ENCODE data around the gene RAB11FIP4.

RAB11FIP4 gene

GRCh38 chr17:31388351-31388750, 3.1 kb upstream of the RAB11FIP4 start:
- DNase-seq (ENCODE audit: low read depth) = no peak
- H3K4me3 ChIP-seq (ENCODE audit: low read length) = no peak overlapping the region
- no peak for TF ChIP-seq CTCF (conservative IDR thresholded peaks at IDR 0.05; ENCODE audit: low read length)

GRCh38 chr17:31388770-31389656, 2.5 kb upstream of the RAB11FIP4 start:
- no peak for DNase-seq (ENCODE audit: low read depth)
- H3K4me3 ChIP-seq (ENCODE audit: low read length) = no peak overlapping the region

GRCh38 chr17:31389657-31390381, 1.7 kb upstream of the RAB11FIP4 start:
- TF ChIP-seq CTCF (conservative IDR thresholded peaks at IDR 0.05; ENCODE audit: low read length) = no peak
- no peak for DNase-seq (ENCODE audit: low read depth)
- no peak overlapping the region for H3K4me3 ChIP-seq (ENCODE audit: low read length)

More at GRCh38 chr17:31388770-31389656, 2.5 kb upstream of the RAB11FIP4 start:
- TF ChIP-seq CTCF (conservative IDR thresholded peaks at IDR 0.05; ENCODE audit: low read length) = peak; percentile 65

GRCh38 chr17:31390426-31390747, 1.1 kb upstream of the RAB11FIP4 start:
- DNase-seq (ENCODE audit: low read depth) = no peak
- TF ChIP-seq CTCF (conservative IDR thresholded peaks at IDR 0.05; ENCODE audit: low read length) = no peak
- no peak overlapping the region for H3K4me3 ChIP-seq (ENCODE audit: low read length)

- TF ChIP-seq CTCF (conservative IDR thresholded peaks at IDR 0.05; ENCODE audit: low read length) = no peak
- H3K4me3 ChIP-seq (ENCODE audit: low read length) = peak overlapping the region; percentile 27; the same call in 1 of the 2 replicates
- no peak for DNase-seq (ENCODE audit: low read depth)
Observed at GRCh38 chr17:31390748-31391495, 553 bp upstream of the RAB11FIP4 start.

GRCh38 chr17:31392002-31392855, 754 bp downstream of the RAB11FIP4 start:
- H3K4me3 ChIP-seq (ENCODE audit: low read length) = no peak overlapping the region
- no peak for DNase-seq (ENCODE audit: low read depth)
- TF ChIP-seq CTCF (conservative IDR thresholded peaks at IDR 0.05; ENCODE audit: low read length) = no peak
